SK-N-SH (cell line): ENCODE data around the gene ASS1. TPM values are rescaled to one million over a fixed set of nuclear protein-coding genes. Genes with fewer than 3 reads are reported as not detected.

Experiments
- CTCF ChIA-PET: fragments of 300-600, 350-600 bp; formaldehyde crosslinking; extraction: SDS; loops from one replicate; lab custom pipeline; 2021; lab: Yijun Ruan, JAX
- POLR2A ChIA-PET: fragments of 350-600 bp; sonication (Branson Sonifier 250); formaldehyde crosslinking; extraction: SDS; loops from one replicate; lab custom pipeline; 2020; ENCODE audit warnings: antibody characterized with exemption, inconsistent platforms; lab: Yijun Ruan, JAX
- DNase-seq: peaks from one replicate; pipeline ENCODE4 v3.0.0; 2012
- H2AFZ ChIP-seq: fragments of 200-600 bp; sonication (generic); 2 replicates; pipeline ENCODE4 v1.8.1; 2016; ENCODE audit warnings: antibody characterized with exemption, mild to moderate bottlenecking, low read depth
- H3F3A ChIP-seq: fragments of 200-600 bp; sonication (generic); replicated peaks from 2 replicates; pipeline ENCODE3; 2016; ENCODE audit warnings: antibody characterized with exemption, mild to moderate bottlenecking; ENCODE audit not compliant: insufficient read depth
- H3K27ac ChIP-seq, 2 experiments: fragments of 200-500 bp in 1 of 2; fragments of 200-600 bp in 1 of 2; sonication (Bioruptor generic) in 1 of 2; sonication (generic), shearing (Covaris generic) in 1 of 2; 2 replicates each; pipeline versions ENCODE4 v1.5.1 to v1.6.1; 2014 to 2016; ENCODE audit warnings: low read depth in 2 of 2, inconsistent platforms in 1 of 2, low read length in 1 of 2, mild to moderate bottlenecking in 1 of 2, mixed read lengths in 1 of 2
- H3K27me3 ChIP-seq: fragments of 200-600 bp; sonication (generic), shearing (Covaris generic); 2 replicates; pipeline ENCODE4 v1.6.1; 2016; ENCODE audit warnings: mixed run types; ENCODE audit not compliant: insufficient read depth
- H3K36me3 ChIP-seq, 2 experiments: fragments of 200-500 bp in 1 of 2; fragments of 200-600 bp in 1 of 2; sonication (Bioruptor generic) in 1 of 2; sonication (generic) in 1 of 2; replicated peaks in 1 of 2; 2 replicates each; pipeline versions ENCODE3 to v1.5.1; 2014 to 2016; ENCODE audit warnings: low read length in 1 of 2, mild to moderate bottlenecking in 1 of 2; ENCODE audit not compliant: insufficient read depth in 2 of 2, control insufficient read depth in 1 of 2
- H3K4me1 ChIP-seq, 2 experiments: fragments of 200-500 bp in 1 of 2; fragments of 200-600 bp in 1 of 2; sonication (Bioruptor generic) in 1 of 2; sonication (generic), shearing (Covaris generic) in 1 of 2; 2 replicates each; pipeline versions ENCODE4 v1.5.1 to v1.6.1; 2014 to 2016; ENCODE audit warnings: low read depth in 1 of 2, low read length in 1 of 2, mixed run types in 1 of 2; ENCODE audit not compliant: insufficient read depth in 2 of 2, control insufficient read depth in 1 of 2
- H3K4me2 ChIP-seq: fragments of 200-600 bp; sonication (generic), shearing (Covaris generic); 2 replicates; pipeline ENCODE4 v1.6.1; 2017; ENCODE audit warnings: mixed run types
- H3K4me3 ChIP-seq, 2 experiments: fragments of 200-500 bp in 1 of 2; fragments of 200-600 bp in 1 of 2; sonication (Bioruptor generic) in 1 of 2; sonication (generic), shearing (Covaris generic) in 1 of 2; 2 replicates each; pipeline versions ENCODE4 v1.5.1 to v1.8.1; 2014 to 2016; ENCODE audit warnings: low read depth in 2 of 2, inconsistent platforms in 1 of 2, low read length in 1 of 2, mild to moderate bottlenecking in 1 of 2, mixed read lengths in 1 of 2, moderate library complexity in 1 of 2
- H3K79me2 ChIP-seq: fragments of 200-600 bp; sonication (generic); 2 replicates; pipeline ENCODE4 v1.8.1; 2017; ENCODE audit warnings: mild to moderate bottlenecking; ENCODE audit not compliant: insufficient read depth
- H3K9ac ChIP-seq: fragments of 200-600 bp; sonication (generic); 2 replicates; pipeline ENCODE4 v1.6.1; 2017; ENCODE audit warnings: mixed run types
- H3K9me2 ChIP-seq: fragments of 200-600 bp; sonication (generic); 2 replicates; pipeline ENCODE4 v1.6.1; 2017; ENCODE audit warnings: mixed run types
- H3K9me3 ChIP-seq: fragments of 200-600 bp; sonication (generic); 2 replicates; pipeline ENCODE4 v1.6.1; 2017; ENCODE audit warnings: mixed run types, mild to moderate bottlenecking, moderate library complexity
- H4K20me1 ChIP-seq: fragments of 200-600 bp; sonication (generic); 2 replicates; pipeline ENCODE4 v1.6.1; 2017; ENCODE audit warnings: mild to moderate bottlenecking, mixed run types; ENCODE audit not compliant: insufficient read depth
- CHD2 ChIP-seq: fragments of 150-350 bp; IDR thresholded peaks from 2 replicates; pipeline ENCODE4 v1.6.1; 2018; ENCODE audit warnings: low read length; ENCODE audit not compliant: partially characterized antibody
- CTCF ChIP-seq: fragments of 200-600 bp; sonication (generic); IDR thresholded peaks from 2 replicates; pipeline ENCODE4 v1.6.1; 2017; ENCODE audit warnings: antibody characterized with exemption, mild to moderate bottlenecking, moderate library complexity
- EZH2phosphoT487 ChIP-seq: fragments of 200-600 bp; sonication (generic); IDR thresholded peaks from 2 replicates; pipeline ENCODE4 v1.6.1; 2017; ENCODE audit warnings: low read depth, mixed run types, mild to moderate bottlenecking, antibody characterized with exemption, moderate library complexity, borderline replicate concordance
- FOSL2 ChIP-seq: IDR thresholded peaks from 2 replicates; pipeline ENCODE4 v1.4.0; 2012; ENCODE audit warnings: low read depth, mild to moderate bottlenecking, moderate library complexity, borderline replicate concordance
- FOXM1 ChIP-seq: IDR thresholded peaks from 2 replicates; pipeline ENCODE4 v1.4.0; 2012; ENCODE audit warnings: low read depth, mild to moderate bottlenecking
- GABPA ChIP-seq: IDR thresholded peaks from 2 replicates; pipeline ENCODE4 v1.4.0; 2012; ENCODE audit warnings: low read depth, mild to moderate bottlenecking
- GATA2 ChIP-seq: sonication (generic); formaldehyde crosslinking; IDR thresholded peaks from 2 replicates; pipeline ENCODE4 v1.5.0; 2020; ENCODE audit warnings: mild to moderate bottlenecking, missing genetic modification reagents
- IRF3 ChIP-seq: fragments of 150-350 bp; IDR thresholded peaks from 2 replicates; pipeline ENCODE4 v1.6.1; 2016; ENCODE audit warnings: mild to moderate bottlenecking, low read depth, low read length
- NFIC ChIP-seq: IDR thresholded peaks from 2 replicates; pipeline ENCODE4 v1.4.0; 2012; ENCODE audit warnings: borderline replicate concordance
- NRF1 ChIP-seq: IDR thresholded peaks from 2 replicates; pipeline ENCODE4 v1.6.1; 2012; ENCODE audit warnings: low read depth, mild to moderate bottlenecking, low read length
- POLR2AphosphoS5 ChIP-seq: IDR thresholded peaks from 2 replicates; pipeline ENCODE4 v1.6.1; 2012; ENCODE audit warnings: low read depth, low read length
- RAD21 ChIP-seq: IDR thresholded peaks from 2 replicates; pipeline ENCODE4 v1.6.1; 2012; ENCODE audit warnings: mild to moderate bottlenecking, low read length
- RFX5 ChIP-seq: IDR thresholded peaks from 2 replicates; pipeline ENCODE4 v1.6.1; 2012; ENCODE audit warnings: mild to moderate bottlenecking, improper control_type of control experiment, low read length
- RXRA ChIP-seq: IDR thresholded peaks from 2 replicates; pipeline ENCODE4 v1.4.0; 2012; ENCODE audit warnings: low read depth, mild to moderate bottlenecking, borderline replicate concordance
- SMC3 ChIP-seq: IDR thresholded peaks from 2 replicates; pipeline ENCODE4 v1.6.1; 2012; ENCODE audit warnings: low read depth, low read length, improper control_type of control experiment
- TAF1 ChIP-seq: IDR thresholded peaks from 2 replicates; pipeline ENCODE4 v1.6.1; 2012; ENCODE audit warnings: low read depth, mild to moderate bottlenecking, low read length, moderate library complexity, borderline replicate concordance
- USF1 ChIP-seq: IDR thresholded peaks from 2 replicates; pipeline ENCODE4 v1.4.0; 2012; ENCODE audit warnings: low read depth, borderline replicate concordance
- USF2 ChIP-seq: fragments of 150-350 bp; IDR thresholded peaks from 2 replicates; pipeline ENCODE4 v1.6.1; 2017; ENCODE audit warnings: antibody characterized with exemption, low read length, low read depth, borderline replicate concordance
- WGBS: methylation state at CpG from one replicate; pipeline ENCODE4 v1.1.6; 2017; ENCODE audit warnings: low lambda C conversion rate; 5-methylcytosine and 5-hydroxymethylcytosine counted together
- polyA plus RNA-seq, 3 experiments: library from polyadenylated mRNA; depleted of rRNA; stranded (reverse); fragments of >200 nt; gene quantifications; 2 replicates each; pipeline ENCODE4 v1.2.3, GENCODE V29; 2012

Gene ASS1
- polyA plus RNA-seq, 1 of the 3 experiments (the other 2 are of a cell fraction) = 0.59 TPM

- POLR2A ChIA-PET = no interaction called here
- 0 out of 2 replicates have a peak, but pooled peaks cover 4% of the 10 kb centered on the region for H3K27me3 ChIP-seq
- H3K4me2 ChIP-seq = no peak overlapping the region
Observed at GRCh38 chr9:130411566-130411915, 33.2 kb upstream of the ASS1 start.

More at GRCh38 chr9:130411566-130411915, 33.2 kb upstream of the ASS1 start:
- Histone ChIP-seq H3K79me2 (no peaks in the 10 kb centered on the region), H3K9me3 (no peaks in the 10 kb centered on the region), H3K27ac (no peak overlapping the region), H4K20me1 (no peaks in the 10 kb centered on the region), H3K4me1 (peaks cover 0 to 5% of the 10 kb centered on the region in 2 experiments; a peak in 1 of 4 replicates), H2AFZ (no peak overlapping the region), H3K9me2 (no peaks in the 10 kb centered on the region), H3F3A (no peaks in the 10 kb centered on the region), H3K9ac (no peak overlapping the region), H3K36me3 (no peaks in the 10 kb centered on the region), H3K4me3 (no peak overlapping the region)
- CTCF ChIA-PET = no interaction called here
- TF ChIP-seq USF2 (no peak), RFX5 (no peak), FOSL2 (no peak), USF1 (no peak), SMC3 (no peak), POLR2AphosphoS5 (no peak), GABPA (no peak), CHD2 (no peak), IRF3 (no peak), RAD21 (no peak), TAF1 (no peak), NRF1 (no peak), FOXM1 (no peak), GATA2 (CRISPR knock-in tag) (no peak), RXRA (no peak), CTCF (no peak), NFIC (no peak), EZH2phosphoT487 (no peak)
- no peak for DNase-seq
- 97% methylated on average over 3 of the region's 3 CpGs for WGBS
